Inflammatory macrophage (primary cell): Measurements from ENCODE around the gene TNKS1BP1.
A peak's percentile ranks its signal among the peaks of the same experiment; 100 is the strongest.

Experiments
- DNase-seq, 2 donors: peaks; one replicate each; pipeline ENCODE4 v3.0.0-alpha.2; 2020 to 2022

TNKS1BP1 gene

DNA sequence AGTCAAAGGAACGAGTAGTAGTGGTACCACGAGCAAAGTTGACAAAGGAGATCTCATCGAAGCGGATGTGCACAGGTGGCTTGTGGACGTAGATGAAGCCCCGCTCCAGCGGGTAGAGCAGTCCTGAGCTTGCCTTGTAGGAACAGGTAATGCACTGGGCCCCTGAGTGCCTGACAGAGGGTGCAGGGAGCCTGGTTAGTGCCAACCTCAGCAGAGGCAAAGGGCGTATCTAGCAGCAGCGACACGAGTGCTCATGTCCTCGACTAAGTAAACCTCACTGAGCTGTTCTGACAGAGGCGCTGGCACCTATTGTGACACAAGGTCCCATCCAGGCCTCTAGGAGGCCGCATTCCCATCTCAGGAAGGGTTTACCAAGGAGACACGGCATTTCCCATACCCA lies 7.0 kb upstream of the TNKS1BP1 start:
- no peak for DNase-seq

DNA sequence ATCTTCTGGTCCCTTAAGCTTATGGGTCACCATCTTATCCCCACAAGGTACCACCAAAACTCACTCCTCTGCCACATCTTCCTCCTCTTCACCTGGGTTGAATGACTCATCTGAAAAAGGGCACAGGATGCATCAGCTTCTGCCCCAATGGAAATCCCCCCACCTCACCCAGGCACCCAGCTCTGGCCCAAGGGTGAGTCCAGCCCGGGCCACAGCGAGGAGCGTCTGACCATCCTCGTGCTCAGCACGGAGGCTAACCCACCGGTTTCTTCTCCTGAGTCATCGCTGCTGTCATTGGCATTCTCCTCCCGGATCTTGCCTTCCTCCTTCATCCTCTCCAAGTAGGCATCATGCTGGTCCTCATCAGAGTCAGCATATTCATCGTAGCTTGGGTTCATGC lies 5.3 kb upstream of the TNKS1BP1 start:
- DNase-seq = no peak

DNA sequence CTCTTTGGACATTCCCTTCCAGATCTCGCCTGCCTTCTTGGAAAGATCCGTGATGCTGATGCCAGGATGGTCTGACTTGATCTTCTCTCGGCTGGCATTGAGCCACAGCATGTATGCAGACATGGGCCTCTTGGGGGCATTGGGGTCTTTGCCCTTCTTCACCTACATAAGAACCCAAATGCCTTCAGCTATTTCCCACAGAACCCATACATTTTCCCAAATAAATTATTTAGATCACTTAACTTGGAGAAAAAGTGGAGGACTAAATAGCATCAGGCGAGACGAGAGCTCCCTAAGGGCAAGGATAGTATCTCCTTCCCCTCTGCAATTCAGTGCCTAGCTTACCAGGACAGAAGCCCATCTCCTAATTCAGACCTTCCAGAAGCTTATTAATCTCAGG lies 3.0 kb upstream of the TNKS1BP1 start:
- no peak for DNase-seq

DNA sequence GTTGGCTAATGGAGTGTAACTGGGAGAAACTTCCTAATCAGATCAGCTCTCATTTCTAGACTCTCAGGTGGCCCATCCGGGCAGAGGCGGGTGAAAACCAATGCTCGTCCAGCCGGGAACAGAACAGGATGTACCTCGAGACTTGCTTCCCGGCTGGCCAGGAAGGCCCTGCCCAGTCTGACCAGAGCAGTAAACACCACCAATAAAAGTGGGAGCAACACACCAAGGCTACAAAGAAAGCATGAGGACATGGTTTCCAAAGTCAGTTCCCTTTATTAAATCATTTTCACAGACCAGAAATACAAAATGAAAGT lies 940 bp upstream of the TNKS1BP1 start:
- no peak for DNase-seq

DNA sequence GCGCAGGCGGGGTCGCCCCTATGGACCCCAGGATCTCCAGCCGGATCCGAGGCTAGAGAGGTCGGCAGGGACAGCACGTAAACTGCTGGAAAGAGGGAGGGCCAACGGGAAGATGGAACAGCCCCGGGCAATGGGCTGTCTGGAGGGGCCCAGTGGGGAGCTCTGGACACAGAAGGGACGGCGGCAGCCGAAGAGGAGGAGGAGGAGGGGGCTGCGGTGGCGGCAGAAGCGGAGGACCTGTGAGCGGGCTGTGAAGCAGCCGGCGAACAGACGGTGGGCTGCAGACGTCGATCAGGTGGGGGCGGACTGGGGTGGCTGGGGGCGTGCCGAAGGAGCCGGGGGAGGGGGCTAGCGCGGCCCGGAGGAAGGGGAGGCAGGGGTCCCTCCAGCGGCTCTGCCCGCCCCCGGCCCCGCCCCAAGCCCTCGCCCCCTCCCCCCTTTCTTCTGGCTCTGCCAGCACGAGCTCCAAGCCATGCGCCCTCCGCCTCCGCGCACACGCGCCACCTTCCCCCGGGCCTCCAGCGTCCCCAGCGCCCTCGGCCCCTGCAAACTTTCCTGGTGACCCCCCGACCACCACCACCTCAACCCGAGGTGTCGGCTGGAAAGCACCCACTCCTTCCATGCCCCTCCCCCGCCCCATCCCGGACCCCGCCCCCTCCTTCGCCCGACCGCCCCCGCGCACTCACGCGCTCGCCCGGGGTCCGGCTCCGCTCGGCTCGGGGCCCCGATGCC lies 432 bp downstream of the TNKS1BP1 start:
- DNase-seq = peak in 1 of 2 donors; percentile 44

DNA sequence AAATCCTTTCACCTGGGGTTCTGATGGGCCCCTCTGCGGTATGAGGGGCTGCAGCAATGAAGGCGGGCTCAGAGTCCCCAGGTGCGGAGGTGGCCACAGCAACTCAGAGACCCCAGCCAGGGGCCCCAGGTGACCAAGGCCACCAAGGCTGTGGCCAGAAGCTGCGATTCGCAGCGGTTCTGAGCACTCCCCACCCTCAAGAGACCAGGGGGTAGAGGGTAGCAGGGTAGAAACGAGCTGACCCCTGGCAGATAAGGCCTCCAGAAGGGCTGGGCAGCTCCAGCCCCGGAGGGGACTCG lies 948 bp downstream of the TNKS1BP1 start:
- no peak for DNase-seq

DNA sequence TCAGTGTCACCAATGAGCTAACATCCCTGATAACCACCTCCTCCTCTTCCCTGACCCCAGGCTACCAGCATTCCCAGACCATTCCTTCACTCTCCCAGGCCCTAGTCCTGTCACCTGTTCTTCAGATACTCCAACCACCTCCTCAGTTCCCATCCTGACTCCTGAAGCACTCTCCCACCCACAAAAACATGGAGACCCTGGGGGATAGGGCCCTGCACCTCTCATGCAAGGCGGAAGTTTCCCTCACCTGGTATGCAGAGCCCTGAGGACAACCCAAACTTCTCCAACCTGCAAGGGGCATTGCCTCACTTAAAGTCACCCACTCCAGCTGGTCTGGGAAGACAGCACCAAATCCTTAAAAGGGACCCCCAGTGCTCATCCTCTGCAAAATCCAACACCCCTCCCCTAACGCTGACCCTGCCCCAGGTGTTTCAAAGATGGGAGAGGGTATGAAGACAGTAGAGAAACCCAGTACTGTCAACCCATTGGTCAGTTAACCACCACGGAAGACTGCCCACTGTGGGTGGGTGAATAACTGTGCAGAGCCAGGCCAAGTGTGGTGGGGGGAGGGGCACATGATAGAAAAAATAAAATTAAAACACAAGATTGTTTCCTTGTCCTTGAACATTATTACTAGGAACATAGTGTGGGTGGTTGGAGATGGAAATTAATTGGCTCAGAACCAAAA lies 1.4 kb downstream of the TNKS1BP1 start:
- DNase-seq = no peak

DNA sequence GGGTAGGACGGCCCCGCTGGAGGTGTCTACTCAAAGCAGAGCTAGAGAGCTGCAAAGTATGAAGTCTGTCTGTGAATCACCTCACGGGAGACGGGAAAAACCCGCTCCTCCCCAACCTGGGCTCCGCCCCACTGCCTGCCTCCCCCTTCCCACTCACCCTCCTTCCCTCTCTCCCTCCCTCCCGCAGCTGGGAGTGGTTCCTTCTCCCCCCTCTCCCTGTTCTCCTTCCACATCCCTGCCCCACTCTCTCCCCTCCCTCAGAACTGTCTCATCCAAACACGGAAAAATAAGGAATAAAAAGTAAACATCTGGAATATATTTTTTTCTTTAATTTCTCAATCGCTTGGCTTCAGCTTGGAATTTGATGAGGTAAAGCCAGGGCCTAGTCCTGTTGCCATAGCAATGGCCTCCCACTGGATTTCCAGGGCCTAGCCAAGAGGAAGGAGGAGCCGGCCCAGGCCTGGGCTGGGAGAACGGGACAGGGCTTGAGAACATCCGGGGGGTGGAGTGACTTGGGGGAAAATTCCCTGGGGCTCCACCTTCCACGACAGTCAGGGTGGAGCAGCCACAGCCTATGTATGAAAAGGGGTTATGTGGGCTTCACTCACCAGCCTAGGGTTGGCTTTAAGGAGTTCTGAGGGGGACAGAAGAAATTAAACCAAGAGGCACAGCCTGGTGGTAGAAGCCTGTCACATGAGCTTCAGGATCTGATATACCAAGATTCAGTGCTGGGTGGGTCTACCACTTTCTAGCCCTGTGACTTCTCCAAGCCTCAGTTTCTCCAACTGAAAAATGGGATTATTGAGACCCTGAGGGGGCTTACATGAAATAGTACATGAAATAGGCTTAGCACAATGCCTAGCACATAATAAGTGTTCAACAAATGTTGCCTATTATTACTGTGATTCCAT lies 2.2 kb downstream of the TNKS1BP1 start:
- peak in 1 of 2 donors; percentile 35 for DNase-seq

DNA sequence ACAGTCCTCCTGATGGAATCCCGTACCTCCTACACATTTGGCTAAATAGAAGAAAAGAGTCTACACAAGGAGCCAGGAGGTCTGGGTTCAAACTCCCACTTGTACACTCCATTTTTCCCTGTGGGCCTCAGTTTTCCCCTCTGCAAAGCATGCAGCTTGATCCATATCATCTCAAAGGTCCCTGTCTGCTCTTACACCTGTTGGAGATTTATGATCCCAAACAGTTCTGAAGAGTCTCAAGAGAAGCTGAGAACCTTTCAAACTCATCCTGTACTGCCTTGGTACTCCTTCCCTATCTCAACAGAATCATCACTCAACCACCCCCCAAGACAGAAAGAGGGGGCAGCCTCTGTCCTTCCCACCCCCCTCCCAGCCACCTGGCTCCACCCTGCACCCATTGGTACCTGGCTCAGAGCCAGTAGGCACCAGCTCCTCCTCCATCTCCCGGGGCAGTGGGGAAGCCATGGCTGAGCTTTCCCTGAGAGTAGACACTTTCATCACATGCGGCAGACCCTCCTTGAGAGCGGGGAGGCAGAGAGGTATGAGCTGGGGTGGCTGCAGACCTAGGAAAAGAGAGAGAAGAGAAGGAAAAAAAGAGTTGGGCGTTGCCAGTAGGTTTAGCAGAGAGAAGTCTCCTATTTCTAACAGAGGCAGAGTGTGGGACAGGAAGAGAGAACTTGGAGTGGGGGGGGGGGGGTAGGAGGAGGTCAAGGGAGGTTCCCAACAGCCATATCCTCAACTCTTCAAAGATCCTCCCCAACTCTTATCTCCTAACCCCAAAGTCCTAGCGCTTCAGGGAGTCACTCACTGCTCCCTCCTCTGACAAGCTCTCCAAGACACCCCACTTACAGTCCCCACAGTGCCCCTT lies 3.1 kb downstream of the TNKS1BP1 start:
- DNase-seq = no peak

DNA sequence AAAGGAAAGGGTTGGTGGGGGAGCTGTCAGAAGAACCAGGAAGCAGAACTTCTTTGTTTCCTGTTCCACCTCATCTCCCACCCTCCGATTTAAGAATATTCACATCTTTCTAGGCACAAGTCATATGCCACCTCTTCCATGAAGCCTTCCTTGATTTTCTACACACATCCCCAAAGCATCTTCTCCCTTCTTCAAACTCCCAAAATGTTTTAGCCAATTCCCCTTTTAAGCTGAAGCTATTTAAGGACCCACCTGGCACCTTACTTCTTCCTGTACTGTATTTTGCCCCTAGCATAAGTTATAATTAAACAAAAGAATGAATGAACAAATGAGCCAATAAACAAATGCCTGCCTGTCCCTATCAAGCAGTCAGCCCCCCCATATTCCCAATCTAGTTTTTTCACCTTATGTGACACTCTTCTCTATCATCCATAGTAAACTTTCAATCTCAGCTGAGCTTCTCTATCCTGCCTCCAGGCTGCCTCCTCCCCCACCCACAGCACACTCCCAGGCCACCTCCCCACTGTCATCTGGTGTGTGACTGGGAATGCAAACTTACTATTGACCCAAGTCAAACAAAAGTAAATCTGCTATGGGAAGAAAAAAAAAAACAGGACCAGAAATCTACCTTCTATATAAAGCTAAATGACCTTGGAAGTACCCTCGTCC lies 3.9 kb downstream of the TNKS1BP1 start:
- DNase-seq = no peak

DNA sequence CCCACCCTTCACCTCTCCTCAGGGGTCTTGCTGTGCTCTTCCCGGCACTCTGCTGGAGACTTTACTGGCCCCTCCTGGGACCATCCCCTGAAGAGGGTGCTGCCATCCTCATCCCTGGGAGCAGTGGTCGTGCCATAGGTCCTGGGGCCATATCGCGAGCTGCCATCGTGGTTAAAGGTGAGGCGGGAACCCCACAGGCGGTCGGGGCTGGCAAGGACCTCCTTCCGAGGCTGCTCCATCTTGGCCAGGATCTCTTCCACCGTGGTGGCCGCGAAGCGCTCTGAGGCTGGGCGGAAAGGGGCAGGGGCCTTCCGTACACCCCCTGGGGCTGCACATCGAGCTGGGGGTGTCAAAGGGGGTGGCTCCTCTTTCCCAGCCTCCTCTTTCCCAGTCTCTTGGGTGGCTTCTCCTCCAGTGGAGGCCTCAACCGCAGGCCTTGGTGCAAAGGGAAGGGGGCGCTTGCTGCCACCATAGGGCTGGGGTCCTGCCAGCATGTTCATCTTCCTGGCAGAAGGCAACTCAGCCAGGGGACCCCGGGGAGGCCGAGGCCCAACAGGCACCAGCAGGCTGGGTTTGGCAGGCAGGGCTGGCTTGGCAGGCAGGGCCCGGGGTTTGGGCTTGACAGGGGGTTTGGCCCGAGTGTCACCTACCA lies 4.6 kb downstream of the TNKS1BP1 start:
- no peak for DNase-seq

DNA sequence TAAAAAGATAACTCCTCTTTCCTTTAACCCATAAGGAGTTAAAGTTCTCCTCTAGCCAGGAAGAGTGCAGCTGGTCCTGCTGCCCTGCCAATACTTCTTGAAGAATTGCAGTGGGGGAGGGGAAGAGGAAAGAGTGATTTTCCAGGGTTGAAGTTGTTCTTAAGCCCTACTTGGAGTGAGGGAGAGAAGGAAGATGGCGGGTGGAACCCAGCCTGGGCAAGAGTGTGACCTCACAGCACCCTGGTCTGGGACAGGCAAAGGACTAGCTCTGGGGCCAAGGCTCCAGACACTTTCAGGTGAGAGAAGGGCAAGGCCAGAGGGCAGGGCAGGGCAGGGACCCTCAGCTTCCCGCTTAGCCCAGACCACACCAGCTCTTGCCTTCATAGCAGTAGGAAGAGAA lies 6.6 kb downstream of the TNKS1BP1 start:
- DNase-seq = no peak

DNA sequence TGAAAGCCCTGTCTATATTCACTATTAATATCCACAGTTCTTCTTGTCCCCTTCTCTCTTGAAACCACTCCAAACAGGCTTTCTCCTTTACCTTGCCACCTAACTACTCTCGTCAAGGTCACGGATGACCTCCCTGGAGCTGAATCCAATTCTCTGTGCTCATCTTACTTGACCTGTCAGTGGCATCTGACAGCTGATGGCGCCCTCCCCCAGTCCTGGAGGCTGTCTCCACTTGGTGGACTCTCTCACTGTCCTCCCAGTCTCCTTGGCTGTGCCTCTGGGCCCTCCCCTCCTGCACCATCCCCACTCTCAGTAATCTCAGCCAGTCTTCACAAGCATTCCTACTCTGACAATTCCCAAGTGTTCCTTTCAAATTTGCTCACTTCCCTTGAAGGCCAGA lies 8.7 kb downstream of the TNKS1BP1 start:
- DNase-seq = no peak

DNA sequence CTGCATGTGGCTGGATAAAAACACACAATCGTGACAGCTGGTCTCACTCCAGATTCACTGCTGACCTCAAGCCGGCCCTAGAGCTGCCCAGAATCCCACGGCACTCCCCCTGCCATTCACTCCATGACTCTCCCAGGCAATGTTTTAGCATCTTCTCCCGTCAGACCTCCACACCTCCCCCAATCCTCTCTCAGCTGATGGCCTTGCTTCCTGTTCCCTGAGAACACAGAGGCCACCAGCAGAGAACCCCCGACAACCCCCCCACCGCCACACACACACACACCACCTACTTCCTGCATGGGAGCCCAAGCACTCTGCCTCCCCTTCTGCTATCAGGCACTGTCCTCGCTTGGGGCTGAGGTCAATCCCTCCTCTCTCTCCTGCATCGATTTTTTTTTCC lies 9.3 kb downstream of the TNKS1BP1 start:
- peak in 1 of 2 donors; percentile 26 for DNase-seq

DNA sequence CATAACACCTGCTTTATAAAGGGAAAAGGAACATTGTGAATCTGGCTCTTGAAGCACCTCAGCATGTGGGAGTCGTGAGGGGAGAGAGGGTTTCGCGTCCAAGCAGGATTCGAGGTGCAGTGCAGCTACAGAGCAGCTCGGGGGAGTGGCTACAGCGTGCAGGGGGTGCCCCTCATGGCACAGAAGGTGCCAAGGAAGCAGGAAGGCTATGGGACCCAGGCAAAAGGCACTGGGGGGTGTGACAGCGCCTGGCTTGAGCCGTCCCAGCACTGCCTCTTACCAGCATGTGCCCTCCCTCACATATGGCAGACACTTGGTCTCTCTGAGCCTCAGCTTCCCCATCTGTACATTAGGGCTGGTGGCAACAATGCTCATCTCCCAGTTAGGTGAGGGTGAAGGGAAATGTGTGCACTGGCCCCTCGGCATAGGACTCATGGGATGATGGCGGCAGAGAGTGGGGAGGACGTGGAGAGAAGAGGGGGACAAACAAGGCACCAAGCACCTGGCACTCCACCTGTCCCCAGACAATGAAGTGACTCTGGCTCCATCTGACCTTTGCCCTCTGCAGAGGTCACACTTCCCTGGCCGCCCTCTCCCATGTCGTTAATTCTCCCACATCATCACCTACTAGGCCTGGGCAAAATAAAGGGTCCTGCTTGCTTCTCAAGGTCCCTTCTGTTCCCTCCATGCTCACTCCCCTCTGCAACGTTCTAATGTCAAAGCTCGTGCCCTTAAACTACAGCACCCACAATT lies 10.4 kb downstream of the TNKS1BP1 start:
- DNase-seq = no peak

DNA sequence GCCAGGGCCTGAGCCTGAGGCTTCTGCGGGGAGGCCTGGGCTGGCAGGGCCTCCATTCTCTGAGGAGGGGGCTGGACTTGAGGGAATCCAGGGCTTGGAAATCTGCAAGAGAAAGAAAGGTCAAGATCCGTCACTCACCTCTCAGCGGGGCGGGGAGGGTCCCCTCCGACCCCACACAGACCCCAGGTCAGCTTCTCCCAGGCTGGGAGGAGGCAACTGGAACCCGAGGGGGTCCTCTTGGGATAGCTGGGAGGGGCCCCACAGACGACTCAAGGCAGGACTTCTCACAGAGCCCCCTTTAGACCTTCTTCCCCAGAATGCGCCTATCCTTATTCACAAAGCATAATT lies 11.0 kb downstream of the TNKS1BP1 start:
- DNase-seq = no peak

DNA sequence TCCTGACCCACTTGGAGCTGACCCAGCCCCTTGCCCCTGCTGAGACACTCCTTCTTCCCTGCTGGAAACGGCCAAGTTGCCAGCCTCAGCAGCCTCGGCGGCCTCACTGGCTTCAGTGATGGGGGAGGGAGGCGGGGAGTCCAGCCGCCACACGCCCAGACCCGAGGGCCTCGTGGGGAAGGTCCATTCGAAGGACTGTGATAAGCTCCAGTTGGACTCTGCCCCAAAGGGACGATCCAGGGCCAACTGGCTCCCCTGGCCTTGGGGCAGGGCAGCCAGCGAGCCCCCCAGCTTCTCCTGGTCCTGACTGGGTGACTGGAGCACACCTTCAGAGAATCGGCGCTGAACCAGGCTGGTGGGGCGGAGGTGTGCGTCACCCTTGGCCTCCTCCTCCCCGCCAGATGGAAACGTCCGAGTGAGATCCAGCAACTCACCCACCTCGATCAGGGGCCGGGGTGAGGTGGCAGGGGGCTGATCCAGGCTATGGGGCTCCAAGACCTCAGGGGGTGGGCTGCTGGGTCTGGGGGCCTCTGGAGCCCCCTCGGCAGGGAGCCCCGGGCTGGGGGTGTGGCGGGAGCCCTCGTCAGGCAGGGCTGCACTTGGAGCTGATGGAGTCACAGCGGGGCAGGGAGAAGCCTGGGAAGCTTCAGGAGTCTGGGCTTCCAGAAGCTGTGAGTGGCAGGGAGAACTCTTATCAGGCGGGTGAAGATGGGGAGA lies 11.5 kb downstream of the TNKS1BP1 start:
- DNase-seq = no peak

DNA sequence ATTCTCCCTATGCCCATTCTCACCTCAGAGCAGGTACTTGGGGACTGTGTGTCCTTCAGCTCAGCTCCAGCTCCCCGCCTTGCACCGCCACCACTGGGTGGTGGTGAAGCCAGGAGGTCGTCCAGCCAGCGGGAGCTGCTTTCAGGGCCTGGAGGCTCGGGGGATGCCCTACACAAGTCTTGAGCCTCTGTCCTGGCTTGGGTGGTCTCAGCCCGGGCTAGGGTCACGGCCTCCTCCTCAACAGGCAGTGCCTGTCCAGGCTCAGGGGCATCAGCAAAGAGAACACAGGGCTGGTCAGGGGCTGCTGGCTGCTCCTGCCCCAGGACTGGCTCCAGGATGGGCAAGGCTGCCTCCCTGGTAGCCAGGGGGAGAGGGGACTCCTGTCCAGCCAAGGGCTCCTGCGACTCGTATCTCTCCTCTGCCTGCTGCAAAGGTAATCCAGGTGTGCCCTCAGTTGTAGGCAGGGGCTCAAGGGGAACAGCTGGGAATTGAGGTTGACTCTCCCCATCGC lies 12.2 kb downstream of the TNKS1BP1 start:
- no peak for DNase-seq

DNA sequence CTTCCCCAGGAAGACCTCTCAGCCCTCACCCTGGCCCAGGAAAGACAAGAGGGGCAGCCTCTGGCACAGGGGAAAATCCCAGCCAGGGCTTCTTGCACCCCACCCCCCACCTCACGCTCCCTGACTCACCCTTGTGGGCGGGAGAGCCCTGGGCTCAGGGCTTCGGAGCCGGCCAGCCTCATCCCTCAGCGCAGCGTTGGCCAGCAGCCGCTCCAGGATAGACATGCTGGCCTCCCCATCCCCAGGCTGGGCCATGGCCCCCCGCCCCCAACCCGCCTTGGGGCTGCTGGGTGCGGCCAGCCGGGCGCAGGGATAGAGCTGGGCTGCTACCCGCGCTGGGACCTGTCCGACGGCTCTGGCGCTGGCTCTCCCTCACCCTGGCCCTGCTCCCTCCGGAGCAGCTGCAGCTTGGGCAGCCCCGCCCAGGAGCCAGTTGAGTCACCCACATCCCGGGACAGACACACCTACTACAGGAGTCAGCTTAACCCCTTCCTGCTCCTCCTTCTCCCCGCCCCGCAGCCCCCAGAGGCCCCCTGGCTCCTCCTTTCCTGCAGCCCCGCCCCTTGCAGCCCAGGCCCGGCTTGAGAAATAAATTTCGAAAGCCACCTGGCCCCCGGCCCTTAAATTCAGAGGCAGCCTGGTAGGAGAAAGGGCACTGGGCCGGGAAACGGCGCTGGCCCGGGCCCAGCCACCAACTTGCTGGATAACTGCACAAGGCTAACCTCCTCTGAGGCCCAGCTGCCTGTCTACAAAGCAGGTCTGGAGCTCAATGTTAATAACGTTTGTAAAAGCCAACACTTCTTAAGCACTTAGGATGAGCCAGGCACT lies 13.4 kb downstream of the TNKS1BP1 start:
- peak; percentile 59 to 85 for DNase-seq
